NCI-H345 treated with DMSO at 0.1 percent for 48 hours (cell line): ENCODE measurements around the gene MYO18B.
A peak's percentile ranks its signal among the peaks of the same experiment; 100 is the strongest.

Experiments used
- DNase-seq: peaks from one replicate; lab custom pipeline; 2025; ENCODE audit not compliant: unreplicated experiment; lab: John Stamatoyannopoulos, UW

MYO18B gene

DNA sequence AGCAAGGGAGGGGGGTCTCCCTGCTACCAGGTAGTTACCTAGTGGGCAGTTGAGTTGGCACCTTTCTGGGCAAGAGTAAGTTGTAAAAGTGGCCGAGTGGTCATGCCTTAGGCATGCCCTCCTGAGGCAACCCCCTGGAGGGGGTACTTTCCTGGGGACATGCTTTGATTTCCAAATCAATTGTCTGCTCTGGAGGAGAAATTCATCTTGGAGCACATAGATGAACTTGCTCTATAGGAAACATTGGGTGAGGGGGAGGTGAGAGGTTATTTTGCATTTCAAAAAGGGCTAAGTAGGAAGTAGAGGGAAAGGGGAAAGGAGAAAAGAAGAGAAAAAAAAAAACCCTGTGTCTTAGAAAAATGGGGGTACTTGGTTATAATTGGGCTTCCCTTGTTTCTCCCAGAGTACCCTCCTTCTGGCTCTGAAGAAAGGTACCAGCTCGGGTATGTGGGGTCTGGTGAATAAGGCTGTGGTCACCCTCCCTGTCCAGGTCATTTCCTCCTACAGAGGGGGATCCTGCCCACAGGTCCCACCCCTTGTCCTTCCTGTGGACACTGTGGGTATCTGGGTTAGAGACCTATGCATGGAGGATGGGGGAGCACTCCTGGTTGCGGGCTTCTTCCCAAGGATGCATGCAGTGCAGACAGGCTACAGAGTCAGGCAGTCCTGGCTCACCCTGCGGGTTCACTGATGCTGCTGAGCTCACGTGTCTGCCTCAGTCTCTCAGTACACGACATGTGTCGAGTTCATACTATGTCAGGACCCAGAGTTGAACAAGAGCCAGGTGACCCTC, 193.5 kb downstream of the MYO18B start:
- no peak for DNase-seq

DNA sequence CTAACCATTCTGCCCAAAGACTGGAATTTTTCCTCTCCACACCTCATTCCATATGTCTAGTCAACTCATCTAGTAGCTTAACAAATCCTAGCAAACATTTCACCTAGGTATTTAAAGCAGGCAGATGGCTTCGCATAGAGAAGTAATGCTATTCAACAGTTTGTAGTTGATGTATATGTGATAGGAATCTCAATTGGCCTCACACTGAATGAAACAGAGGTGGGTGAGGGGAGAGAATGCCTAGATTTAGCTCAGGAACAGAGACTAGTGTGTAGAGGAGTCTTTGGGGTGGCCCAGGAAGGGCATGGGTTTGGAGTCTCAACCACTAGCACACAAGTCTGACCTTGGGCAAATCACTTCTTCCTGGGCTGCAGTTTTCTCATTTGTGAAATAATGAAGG, 196.2 kb downstream of the MYO18B start:
- no peak for DNase-seq

DNA sequence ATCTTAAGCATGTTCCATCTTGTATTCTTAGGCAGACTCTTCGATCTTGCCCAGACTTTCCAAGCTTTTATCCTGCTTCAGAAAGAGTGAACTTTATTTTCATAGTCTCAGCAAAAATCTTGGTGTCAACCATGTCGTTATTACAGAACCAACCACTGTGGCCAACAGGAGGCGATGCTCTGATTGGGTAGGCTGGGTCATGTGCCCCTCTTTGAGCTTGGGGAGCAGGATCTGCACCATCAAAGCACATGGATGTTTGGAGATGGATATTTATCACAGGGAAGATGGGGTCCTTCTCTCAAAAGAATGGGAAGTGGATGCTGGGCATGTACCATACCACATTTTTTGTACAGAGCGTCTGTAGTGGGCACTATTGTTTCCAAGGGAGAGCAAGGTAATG, 197.4 kb downstream of the MYO18B start:
- DNase-seq, result no peak

DNA sequence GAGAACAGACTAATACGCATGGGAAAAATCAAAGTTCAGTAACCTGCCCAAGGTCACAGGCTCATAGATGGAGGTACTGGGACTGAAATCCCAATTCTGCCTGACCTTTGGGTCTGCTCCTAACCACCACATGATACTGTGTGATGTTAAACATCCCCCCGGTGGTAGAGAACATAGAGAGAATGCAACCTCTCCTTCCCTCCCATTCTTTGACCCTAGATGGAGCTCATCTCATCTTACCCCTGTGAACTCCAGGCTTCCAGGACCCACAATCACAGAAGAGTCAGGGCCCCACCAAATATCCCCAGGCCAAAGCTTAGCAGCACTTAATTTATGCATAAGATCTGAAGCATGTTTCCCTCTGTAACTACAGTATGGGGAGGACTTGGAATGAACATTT, 198.5 kb downstream of the MYO18B start:
- no peak for DNase-seq

DNA sequence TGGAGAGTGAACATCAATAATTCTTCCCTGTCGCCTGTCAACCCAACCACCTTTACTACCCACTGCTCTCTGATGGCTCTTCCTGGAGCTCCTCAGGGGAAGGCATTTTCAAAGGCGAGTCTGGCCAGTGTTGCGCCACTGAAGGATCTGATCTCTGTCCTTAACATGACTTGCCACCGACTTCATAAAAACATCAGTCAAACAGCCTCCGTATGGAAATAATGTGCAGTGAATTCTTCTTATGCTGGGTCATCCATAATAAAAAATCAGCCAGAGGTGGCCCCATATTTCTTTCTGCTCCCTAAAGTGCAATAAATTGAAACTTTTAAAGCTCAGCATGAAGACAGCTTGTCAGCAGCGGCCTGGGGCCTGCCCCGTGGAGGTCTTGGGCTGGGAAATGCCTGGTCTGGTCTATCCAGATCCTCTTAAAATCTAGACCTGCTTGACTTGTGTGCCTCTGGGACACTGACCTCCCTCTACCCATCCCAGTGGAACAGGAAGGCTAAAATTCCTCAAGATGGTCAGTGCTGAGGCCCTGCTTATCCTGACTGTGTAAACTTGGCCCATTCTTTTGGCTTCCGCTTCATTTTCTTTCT, 199.5 kb downstream of the MYO18B start:
- DNase-seq, result no peak

DNA sequence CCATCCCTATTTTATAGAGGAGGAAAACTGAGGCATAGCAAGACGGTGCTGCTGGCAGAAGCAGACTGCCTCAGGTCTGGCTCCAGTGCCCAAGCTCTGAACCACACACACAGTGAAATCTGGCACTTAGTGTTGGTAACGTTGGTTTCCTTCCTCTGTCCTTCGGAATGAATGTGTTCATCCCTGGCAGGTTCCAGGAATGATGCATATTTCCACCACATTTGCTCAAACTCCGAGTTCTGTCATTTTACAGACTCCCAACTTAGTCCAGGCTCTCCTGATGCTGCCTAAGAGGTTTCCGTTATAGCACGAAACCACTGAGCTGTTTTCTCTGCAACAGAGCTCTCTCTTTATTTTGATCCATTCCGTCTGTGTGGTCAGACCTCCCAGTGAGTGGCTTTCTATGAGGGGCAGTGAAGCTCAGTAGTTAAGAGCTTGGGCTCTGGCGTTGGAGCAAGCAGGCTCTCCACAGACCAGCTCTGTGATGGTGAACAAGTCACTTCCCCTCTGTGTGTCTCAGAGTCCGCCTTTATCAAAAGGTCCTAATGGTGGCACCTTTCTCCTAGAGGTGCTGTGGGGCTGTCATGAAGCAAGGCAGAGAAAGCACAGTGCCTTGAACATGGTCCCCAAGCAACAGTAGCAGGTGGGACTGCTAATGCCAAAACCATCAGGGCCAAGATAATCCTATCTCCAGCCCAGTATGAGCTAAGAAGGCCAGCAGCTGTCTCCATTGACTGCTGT, 200.3 kb downstream of the MYO18B start:
- no peak for DNase-seq

DNA sequence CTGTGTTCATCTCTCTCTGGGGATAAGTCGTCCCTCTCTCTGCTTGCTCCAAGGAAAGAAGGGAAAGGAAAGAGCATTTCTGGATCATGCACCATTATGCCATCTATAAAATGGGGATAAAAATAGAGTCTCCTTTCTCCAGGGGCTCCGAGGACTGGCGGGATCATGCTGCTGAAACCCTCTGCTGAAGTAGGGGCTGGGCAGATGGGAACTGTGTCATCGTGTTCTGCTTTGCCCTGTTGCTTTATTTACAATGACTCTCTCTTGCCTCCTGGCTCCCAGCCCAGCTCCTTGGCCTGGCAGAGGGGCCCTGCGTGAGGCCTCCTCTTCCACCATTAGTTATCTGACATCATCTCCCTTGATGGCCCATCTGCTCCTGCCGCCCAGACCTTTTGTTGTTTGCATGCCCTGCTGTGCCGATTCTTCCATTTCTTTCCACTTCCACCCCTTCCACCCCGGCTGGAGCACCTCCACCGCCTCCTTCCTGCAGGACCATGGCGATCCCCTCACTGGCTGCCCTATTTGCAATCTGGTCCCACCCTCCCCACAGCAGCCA, 200.9 kb downstream of the MYO18B start:
- peak; percentile 85 for DNase-seq

DNA sequence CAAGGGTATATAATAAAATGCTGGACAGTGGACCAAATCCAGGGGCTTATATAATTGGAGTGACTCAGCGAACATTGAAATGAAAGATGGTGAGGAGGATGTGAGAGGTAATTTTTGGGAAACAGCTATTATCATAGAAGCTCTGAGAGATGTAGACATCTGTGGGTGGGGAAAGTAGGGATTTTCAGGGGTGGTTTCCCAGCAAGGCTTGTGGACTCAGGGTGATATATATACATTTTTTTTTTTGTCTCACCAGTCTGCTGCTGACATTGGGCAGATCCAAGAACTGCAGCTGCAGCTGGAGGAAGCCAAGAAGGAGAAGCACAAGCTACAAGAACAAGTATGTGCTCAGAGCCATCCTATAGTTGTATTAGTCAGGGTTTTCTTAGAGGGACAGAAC, 208.1 kb downstream of the MYO18B start:
- DNase-seq, result no peak

DNA sequence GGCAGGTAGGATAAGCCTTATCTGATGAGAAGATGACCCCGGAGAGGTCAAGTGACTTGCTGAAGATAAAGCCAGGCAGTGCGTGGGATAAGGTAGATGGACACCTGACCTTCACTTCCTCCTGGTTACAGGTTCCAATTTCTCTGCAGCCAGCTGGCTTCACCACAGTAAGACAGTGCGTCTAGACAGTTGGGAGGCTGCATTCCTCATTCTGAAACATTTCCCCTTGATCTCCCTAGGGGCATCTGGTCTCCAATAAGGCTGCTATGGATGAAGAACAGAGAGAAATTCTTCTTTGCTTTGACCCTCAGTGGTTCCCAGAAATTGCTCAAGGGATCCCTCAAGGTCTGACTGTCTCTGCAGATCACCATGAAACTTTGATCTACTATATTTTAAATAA, 211.3 kb downstream of the MYO18B start:
- DNase-seq, result no peak

DNA sequence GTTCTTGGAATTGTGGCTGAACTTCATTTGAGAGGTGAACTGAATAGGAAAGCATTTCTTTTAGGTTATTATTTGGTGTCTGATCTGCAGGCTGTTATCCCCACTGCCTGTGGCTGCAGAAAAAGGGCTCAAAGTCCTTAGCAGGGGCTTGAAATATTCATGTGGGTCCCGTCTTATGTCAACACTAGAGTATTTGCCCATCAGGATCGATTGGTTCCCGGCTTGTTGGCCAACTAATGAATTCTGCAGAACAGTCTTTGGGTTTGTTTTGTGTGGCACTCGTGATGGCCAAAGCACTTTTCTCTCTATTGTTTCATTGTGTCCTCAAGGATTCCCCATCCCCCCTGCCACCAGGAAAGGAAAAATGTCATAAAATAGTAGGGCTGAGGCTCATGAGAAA, 211.9 kb downstream of the MYO18B start:
- DNase-seq, result no peak

DNA sequence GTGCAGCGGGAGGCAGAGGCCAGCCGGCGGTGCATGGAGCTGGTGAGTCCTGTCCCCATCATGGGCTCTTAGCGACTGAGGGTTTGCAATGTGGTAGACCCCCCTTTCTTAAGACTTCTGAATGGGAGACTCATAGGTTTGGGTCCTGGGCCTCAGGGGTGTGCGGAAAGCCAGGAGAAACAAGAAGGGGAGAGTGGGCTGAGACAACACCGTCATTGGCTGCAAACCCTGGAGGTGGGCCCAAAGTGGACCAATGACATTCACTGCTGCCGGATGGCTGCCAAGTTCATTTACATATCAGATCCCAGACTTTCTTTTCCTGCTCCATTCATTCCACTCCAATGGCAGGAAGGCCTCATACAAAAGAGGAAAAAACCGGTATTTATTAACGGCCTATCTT, 213.3 kb downstream of the MYO18B start:
- DNase-seq, result no peak

DNA sequence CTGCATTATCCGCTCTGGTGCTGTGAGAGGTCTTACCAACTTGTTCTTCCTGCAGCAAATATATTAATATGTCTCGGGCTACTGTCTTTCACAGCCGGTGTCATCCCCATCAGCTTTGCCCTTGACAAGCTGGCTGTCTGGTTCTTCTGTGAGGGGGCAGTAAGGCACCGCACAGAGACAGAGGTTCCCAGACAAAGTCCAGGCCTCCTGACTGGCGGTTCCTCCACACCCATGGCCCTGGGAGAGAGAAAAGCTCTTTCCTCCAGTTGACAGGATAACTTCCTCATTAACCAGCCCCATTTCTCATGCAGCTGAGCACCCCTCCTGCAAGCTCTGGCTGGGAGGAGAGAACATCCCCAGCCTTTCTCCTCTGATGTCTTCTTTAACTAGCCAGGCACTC, 214.8 kb downstream of the MYO18B start:
- DNase-seq, result no peak

DNA sequence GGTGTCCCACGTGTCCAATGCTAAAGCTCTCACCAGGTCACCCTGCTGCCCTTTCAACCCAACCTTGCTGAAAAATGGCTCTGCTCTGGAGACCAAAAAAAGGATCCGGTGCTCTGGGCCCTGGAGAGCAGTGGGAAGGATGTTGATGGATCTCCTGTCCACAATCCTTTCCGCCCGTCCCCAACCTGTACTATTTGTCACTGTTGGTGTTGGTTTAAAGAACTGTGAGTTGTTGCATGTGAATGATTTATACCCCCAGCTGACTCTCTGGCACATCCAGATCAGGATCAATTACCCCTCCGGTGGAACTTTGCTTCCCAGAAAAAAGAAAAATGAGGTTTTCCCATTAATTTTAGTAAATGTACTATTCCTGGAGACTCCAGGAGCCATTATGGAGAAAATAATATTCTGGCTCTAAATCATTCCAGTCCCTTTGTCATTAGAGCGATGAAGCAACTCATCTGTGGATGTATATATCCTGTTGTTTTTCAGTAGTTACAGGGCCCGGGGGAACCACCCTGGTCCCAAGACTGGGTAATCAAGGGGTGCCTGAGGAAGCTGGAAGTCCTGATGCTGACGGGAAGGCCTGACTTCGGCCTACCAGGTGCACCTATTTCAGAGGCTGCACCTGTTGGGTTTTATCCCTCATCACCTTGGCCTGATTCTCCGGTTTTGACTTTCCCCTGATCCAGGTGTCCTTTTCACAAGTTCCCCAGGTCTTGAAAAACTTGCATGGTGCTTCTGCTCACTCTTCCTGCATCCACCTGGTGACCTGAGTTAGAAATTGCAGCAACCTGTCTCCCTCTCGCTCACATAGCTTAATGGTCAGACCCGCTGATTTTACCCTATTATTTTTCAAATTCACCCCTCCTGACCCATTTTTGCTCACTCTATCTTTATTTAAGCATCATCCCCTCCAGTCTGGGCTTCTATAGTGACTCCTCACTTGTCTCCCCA, 218.1 kb downstream of the MYO18B start:
- DNase-seq, result no peak

DNA sequence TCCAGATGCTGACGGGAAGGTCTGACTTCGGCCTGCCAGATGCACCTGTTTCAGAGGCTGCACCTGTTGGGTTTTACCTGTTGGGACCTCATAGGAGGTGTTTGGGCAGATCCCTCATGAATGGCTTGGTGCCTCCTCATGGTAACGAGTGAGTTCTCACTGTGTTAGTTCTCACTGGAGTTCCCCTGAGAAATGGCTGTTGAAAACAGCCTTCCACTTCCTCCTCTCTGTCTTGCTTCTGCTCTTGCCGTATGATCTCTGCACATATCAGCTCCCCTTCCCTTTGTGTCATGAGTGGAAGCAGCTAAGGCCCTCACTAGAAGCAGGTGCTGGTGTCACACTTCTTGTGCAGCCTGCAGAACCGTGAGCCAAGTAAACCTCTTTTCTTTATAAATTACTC, 219.7 kb downstream of the MYO18B start:
- no peak for DNase-seq

DNA sequence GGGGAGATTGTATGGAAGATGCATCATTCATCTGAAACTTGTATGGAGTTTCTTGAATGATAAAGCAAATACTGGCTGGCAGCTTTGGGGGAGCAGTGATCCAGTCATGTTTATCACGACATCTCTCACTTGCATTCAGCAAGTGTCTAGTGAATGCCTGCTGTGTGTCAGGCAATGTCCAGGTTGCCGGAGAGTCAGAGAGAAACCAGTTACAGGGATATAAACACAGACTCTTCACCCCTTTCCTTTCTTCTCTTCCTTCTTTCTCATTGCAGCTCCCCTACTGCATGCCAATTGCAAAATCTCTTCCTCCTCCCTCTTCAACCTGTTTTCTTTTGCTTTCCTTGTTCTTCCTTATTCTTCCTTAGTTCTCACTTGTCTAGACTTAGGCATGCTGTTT, 220.7 kb downstream of the MYO18B start:
- no peak for DNase-seq

DNA sequence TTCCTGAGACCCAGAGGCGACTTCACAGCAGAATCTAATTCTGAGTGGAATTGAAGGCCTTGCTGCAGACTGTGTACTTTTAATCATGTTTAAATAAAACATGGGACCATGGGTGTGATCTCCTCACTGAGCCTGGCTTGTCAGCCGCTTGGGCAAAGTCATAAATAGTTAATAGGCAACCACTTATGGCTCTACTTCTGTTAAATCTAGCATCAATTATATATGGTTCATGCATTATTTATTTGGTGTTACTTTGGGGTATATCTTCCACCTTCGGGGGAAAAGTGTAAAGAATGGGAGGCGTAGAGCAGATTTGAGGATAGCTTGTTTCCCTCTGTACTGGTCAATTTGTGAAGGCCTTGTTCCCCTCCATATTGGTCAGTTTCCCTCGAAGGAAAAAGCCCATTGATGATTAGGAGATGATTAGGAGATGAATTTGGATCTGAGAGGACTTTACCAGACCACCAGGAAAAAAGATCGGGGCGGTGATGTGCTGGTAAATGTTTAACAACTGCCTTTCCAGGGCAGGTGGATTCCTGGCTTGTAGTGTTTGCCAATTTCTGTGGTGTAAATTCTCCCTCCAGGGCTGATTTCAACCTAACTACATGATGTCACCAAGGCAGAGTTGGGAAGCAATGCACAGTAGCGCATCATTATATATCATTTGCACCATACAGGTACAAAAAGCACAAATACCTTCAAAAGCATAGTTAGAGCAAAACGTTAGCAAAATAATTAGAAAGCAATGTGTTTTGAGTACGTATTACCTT, 223.2 kb downstream of the MYO18B start:
- no peak for DNase-seq

DNA sequence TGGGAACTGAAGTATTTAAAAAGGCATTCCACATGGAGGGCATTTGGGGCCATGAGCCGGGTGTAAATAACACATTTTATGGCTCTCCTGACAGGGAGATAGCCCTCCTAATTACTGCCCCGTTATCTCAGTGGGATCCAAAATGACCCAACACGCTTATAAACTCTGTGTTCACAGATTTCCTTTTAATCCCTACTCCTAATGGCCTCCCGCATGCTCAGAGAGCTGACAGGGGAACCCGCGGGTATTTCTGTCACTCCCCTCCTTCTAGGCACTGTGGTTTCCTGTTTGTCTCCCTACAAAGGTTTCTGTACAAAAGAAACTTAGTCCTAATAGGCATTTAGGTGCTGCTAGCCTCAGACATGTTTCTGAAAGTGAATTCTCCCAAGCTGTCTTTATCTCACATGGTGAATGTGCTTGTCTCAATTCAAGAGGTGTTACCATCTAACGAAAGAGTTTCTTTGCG, 224.5 kb downstream of the MYO18B start:
- no peak for DNase-seq

DNA sequence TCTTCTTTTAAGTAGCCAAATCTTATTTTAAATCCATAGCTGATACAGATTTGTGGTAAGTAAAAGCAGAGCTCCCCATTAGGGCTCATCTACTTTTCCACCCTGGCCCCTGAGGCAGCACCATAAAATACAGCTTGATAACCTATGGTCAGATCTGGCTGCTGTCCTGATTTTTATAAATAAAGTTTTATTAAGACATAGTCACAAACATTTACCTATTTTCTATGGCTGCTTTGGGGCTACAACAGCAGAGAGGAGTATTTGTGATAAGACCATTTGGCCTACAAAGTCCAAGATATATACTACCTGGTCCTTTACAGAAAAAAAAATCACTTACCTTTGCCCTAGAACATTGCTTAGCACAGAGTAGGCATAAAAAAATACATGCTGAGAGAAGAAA, 227.3 kb downstream of the MYO18B start:
- no peak for DNase-seq

DNA sequence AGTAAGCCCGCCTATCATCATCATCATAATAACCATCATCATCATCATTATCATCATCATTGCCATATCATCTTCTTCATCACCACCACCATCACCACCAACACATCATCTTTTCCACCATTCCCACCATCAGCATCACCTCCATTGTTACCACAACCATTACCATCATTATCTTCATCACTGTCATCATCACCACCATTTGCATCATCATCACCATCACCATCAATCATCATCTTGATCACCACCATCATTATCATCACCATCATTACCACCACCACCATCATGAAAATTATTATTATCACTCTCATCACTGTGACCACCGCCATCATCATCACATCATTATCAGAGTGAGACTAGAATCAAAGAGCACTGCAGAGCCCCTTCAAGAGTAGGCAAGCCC, 227.9 kb downstream of the MYO18B start:
- DNase-seq, result no peak

DNA sequence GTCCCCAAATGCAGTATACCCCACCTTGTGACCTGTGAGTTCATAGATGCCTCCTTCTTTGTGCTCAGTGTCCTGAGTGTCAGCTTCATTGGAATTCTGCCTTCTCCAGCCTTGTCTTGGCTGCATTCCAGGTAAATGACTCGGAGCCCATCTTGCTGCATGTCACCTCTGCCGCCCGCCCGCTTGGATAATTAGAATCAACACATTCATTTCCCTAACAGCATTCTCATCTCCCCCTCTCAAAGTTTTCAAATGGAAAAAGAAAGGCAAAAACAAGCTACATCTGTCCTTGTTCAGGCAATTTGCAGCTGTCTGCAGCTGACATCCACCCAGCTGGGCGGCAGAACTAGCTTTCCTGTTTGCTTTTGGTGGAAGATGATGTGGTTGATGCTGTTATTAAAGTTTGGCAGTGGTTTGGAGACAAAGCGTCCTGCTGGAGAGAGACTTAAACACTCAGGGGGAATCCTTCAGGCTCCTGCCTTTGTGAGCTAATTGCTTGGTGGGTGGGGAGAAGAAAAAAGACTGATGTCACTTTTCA, 228.5 kb downstream of the MYO18B start:
- peak; percentile 83 for DNase-seq
